Omental fat pad (tissue), 4 donors: ENCODE data around the gene PLEKHH1. TPM values are rescaled to one million over a fixed set of nuclear protein-coding genes. Genes with fewer than 3 reads are reported as not detected.
"Not testable (repeated sequence)": the region's sequence is repeated elsewhere in the genome, so short reads cannot be mapped to it uniquely, and the experiment has no call there.

Experiments used
- ATAC-seq: fragments of 150-250 bp; one replicate; pipeline ENCODE4 v1.9.1; 2016; ENCODE audit warnings: mild to moderate bottlenecking, moderate library complexity; ENCODE audit not compliant: low FRiP score
- DNase-seq: peaks from one replicate; pipeline ENCODE4 v3.0.0-alpha.2; 2019; ENCODE audit warnings: low spot score
- total RNA-seq, 4 donors: library from RNA; depleted of rRNA; stranded (reverse); fragments of >200 nt; gene quantifications; one replicate each; pipeline ENCODE4 v1.1.0, GENCODE V29; 2016
- TF ChIP-seq, protein P1 (sequence below), 3 donors: fragments of 450-650 bp; IDR thresholded peaks; one replicate each; pipeline ENCODE4 v1.5.1; 2016 to 2017; ENCODE audit warnings: antibody characterized with exemption in 3 of 3, mild to moderate bottlenecking in 3 of 3, moderate library complexity in 2 of 3

The PLEKHH1 gene
- total RNA-seq, 4 donors from 2014 or later, result 1.7 to 7.5 (median 5.5) TPM

DNA sequence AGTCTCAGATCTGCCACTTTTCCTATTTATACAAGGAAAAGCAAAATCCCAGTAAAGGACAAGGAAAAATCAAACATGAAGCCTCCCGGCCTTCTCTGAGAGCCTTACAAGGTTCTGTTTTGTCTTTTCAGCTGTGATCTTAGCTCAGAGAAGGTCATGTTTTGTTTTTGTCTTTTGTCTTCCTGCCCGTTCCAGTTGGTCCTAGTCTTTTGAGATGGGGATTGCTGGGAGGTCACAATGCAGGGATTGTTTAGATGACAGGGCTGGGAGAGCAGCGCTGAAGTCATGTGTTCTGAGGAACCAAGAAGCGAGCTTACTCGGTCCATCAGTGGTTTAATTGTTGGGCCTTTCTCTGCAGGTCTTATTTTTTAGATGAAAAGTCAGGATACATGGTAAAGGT, 6.0 kb downstream of the PLEKHH1 start:
- ATAC-seq (no peak), DNase-seq (no peak)
- TF ChIP-seq, protein P1, sequence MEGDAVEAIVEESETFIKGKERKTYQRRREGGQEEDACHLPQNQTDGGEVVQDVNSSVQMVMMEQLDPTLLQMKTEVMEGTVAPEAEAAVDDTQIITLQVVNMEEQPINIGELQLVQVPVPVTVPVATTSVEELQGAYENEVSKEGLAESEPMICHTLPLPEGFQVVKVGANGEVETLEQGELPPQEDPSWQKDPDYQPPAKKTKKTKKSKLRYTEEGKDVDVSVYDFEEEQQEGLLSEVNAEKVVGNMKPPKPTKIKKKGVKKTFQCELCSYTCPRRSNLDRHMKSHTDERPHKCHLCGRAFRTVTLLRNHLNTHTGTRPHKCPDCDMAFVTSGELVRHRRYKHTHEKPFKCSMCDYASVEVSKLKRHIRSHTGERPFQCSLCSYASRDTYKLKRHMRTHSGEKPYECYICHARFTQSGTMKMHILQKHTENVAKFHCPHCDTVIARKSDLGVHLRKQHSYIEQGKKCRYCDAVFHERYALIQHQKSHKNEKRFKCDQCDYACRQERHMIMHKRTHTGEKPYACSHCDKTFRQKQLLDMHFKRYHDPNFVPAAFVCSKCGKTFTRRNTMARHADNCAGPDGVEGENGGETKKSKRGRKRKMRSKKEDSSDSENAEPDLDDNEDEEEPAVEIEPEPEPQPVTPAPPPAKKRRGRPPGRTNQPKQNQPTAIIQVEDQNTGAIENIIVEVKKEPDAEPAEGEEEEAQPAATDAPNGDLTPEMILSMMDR (IDR thresholded peaks at IDR 0.05), result no peak

DNA sequence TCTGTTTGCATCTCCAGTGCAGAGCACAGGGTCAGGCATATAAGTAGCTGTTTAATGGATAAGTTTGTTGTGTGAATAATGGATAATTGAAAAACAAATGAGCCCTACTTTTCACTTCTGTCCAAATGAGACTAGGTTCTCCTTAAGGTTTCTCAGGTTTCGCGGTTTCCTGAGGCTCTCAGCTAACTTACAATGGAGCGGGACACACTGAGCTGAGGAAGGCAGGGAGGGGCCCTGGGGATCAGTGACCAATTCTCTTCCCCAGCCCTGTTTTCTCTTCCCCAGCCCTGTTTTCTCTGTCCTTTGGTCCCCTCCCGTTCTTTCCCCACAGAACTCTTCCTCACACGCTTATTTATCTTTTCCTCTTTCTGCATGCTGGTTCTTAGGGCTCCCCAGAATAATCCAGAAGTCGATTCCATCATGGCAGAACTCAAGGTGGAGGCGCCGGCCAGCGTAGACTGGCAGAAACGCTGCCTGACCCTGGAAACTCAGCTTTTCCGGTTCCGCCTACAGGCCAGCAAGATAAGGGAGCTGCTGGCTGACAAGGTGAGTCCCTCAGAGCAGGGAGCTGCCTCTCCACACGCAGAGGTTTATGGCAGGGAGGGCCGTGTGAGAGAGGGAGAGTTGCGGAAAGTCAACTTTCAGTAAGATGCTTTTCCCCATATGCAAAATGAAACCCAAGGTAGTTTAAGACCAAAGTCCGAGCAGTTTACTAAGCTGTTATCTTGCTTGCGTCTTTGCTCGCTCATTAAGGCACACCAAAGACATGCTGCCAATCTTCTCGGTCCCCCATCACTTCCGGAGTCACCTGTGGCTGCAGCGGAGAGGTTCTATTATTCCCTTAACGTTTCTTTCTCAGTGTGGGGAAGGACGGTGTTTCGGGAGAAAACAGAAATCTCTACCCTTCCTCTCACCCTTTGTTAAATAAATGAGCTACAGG, 8.6 kb downstream of the PLEKHH1 start:
- TF ChIP-seq, protein P1 (IDR thresholded peaks at IDR 0.05), result no peak
- DNase-seq (no peak), ATAC-seq (no peak)

DNA sequence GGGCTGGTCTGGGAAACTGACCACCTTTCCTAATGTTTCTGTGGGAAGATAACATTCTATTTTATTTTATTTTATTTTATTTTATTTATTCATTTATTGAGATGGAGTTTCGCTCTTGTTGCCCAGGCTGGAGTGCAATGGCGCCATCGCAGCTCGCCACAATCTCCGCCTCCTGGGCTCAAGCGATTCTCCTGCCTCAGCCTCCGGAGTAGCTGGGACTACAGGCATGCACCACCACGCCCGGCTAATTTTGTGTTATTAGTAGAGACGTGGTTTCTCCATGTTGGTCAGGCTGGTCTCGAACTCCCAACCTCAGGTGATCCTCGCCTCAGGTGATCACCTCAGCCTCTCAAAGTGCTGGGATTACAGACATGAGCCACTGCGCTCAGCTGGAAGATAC, 9.5 kb downstream of the PLEKHH1 start:
- not testable (repeated sequence) for ATAC-seq, DNase-seq

DNA sequence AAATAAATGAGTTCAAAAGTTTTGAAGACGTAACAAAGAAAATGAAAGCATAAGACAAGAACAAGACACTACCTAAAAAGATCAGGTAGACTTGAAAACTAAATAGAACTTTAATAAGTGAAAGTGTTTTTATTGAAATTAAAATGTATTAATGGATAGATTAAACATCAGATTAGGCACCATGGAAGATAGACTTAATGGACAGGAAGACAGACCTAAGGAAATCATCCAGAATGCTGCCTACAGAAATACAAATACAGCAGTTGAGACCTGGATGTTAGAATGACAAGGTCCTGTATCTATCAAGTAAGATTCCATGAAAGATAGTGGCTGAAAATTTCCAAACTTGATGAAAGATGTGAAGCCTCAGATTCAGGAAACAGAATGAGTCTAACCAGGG, 11.5 kb downstream of the PLEKHH1 start:
- TF ChIP-seq, protein P1 (IDR thresholded peaks at IDR 0.05), result no peak
- ATAC-seq (no peak), DNase-seq (no peak)

DNA sequence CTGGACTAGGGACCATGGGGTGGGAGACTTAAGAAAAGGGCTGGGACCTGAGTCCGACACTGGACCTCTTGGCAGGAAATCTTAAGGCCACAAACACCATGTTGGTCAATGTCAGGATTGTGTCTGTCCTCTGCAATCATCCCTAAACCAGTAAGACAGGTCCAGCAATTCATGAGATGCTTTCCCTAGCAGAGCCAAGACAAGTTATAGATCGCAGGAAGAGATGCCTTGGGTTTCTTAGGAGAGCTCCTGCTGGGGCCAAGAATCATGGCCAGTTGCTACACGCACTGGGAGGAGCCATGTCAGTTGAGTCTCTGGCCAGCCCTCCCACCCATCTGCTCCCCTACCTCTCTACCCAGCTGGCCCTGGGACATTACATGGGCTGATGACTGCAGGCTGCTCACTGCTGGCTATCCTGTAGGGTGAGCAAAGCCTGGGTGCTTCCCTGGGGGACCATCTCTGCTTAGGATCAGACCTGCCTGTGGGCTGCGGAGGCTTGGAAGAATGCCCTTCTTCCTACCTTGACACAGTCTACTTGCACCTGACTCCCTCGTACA, 14.2 kb downstream of the PLEKHH1 start:
- TF ChIP-seq, protein P1 (IDR thresholded peaks at IDR 0.05), result no peak
- DNase-seq (no peak), ATAC-seq (no peak)

DNA sequence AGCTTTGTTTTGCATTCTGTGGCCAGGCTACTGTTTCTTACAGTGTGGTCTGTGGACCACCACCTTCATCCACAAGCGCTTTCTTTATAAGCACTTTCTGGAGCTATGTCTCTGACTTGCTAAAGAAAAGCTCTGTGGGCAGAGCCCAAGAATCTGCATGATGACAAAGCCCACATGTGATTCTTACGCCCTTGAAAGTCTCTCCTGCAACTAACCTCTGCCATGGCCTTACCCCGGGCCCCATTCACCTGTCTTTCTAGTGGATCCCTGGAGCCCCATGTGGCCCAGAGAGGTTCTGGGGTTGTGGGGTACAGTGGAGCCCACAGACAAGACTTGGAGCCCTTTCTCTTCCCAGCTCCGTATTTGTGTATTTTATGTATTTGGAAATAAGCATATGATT, 16.6 kb downstream of the PLEKHH1 start:
- no peak for ATAC-seq
- no peak for DNase-seq
- TF ChIP-seq, protein P1 (IDR thresholded peaks at IDR 0.05), result no peak

DNA sequence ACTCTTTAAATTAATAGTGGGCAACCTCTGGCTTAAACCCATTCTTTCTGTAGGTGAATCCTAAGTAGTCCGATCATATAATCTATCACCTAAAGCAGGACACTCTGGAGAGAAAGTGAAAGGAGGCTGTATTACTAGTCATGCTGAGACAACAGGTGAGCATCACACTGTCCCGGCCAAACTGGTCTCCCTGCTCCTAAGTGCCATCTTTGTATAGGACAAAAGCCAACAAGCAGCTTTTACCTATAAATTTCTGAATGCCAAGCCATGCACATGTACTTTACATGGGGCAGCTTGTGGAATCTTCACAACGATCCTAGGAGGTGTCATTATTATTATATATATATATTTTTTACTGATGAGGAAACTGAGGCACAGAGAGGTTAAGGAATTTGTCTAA, 18.0 kb downstream of the PLEKHH1 start:
- no peak for ATAC-seq
- no peak for DNase-seq
- TF ChIP-seq, protein P1 (IDR thresholded peaks at IDR 0.05), result no peak
